Hepatocyte (in vitro differentiated cells): Measurements from ENCODE around the gene TESK2. TPM values are rescaled to one million over a fixed set of nuclear protein-coding genes. Genes with fewer than 3 reads are reported as not detected.
A peak's percentile ranks its signal among the peaks of the same experiment; 100 is the strongest.

Experiments used
- DNase-seq: peaks from one replicate; pipeline ENCODE4 v3.0.0-alpha.2; 2016; ENCODE audit warnings: low spot score
- H2AFZ ChIP-seq: fragments of 200-600 bp; sonication (generic); 2 replicates; pipeline ENCODE4 v1.6.0; 2016; ENCODE audit warnings: antibody characterized with exemption, mild to moderate bottlenecking
- H3K27ac ChIP-seq: fragments of 200-600 bp; sonication (generic); 2 replicates; pipeline ENCODE4 v1.5.1; 2016; ENCODE audit warnings: mild to moderate bottlenecking
- H3K27me3 ChIP-seq: fragments of 200-600 bp; sonication (generic); 2 replicates; pipeline ENCODE4 v1.6.1; 2016
- H3K36me3 ChIP-seq: fragments of 200-600 bp; sonication (generic); replicated peaks from 2 replicates; pipeline ENCODE4 v1.5.1; 2016; ENCODE audit warnings: low read depth; ENCODE audit not compliant: insufficient read depth
- H3K4me1 ChIP-seq: fragments of 200-600 bp; sonication (generic); 2 replicates; pipeline ENCODE4 v1.5.1; 2016; ENCODE audit warnings: mild to moderate bottlenecking, moderate library complexity; ENCODE audit not compliant: insufficient read depth
- H3K4me2 ChIP-seq: fragments of 200-600 bp; sonication (generic); 2 replicates; pipeline ENCODE4 v1.6.0; 2016
- H3K4me3 ChIP-seq: fragments of 200-600 bp; sonication (generic); 2 replicates; pipeline ENCODE4 v1.5.1; 2016; ENCODE audit warnings: mild to moderate bottlenecking
- H3K79me2 ChIP-seq: fragments of 200-600 bp; sonication (generic); 2 replicates; pipeline ENCODE4 v1.6.0; 2017; ENCODE audit warnings: mild to moderate bottlenecking
- H3K9me2 ChIP-seq: fragments of 200-600 bp; sonication (generic); replicated peaks from 2 replicates; pipeline ENCODE4 v1.6.0; 2017; ENCODE audit warnings: mild to moderate bottlenecking; ENCODE audit not compliant: insufficient read depth
- H3K9me3 ChIP-seq: fragments of 200-600 bp; sonication (generic); 2 replicates; pipeline ENCODE4 v1.5.1; 2016; ENCODE audit warnings: low read depth, mild to moderate bottlenecking
- H4K20me1 ChIP-seq: fragments of 200-600 bp; sonication (generic); 2 replicates; pipeline ENCODE4 v1.6.0; 2016; ENCODE audit warnings: mild to moderate bottlenecking; ENCODE audit not compliant: insufficient read depth, poor library complexity, severe bottlenecking
- EZH2 ChIP-seq: fragments of 200-600 bp; sonication (generic); IDR thresholded peaks from 2 replicates; pipeline ENCODE4 v1.6.1; 2016; ENCODE audit warnings: antibody characterized with exemption, mild to moderate bottlenecking, borderline replicate concordance
- EZH2phosphoT487 ChIP-seq: fragments of 200-600 bp; sonication (generic); IDR thresholded peaks from one replicate; pipeline ENCODE4 v1.6.1; 2018; ENCODE audit warnings: antibody characterized with exemption, mild to moderate bottlenecking, low read depth, moderate library complexity; ENCODE audit not compliant: unreplicated experiment, severe bottlenecking
- WGBS: methylation state at CpG from one replicate; pipeline ENCODE4 v1.1.6; 2016; ENCODE audit warnings: low lambda C conversion rate; ENCODE audit errors: missing lambda C conversion rate; 5-methylcytosine and 5-hydroxymethylcytosine counted together
- polyA plus RNA-seq: library from polyadenylated mRNA; unstranded; fragments of >200 nt; fragmentation: Nextera tagmentation; extraction: Ambion mirVana; gene quantifications from 2 replicates; pipeline ENCODE4 v1.2.1, GENCODE V29; 2016
- total RNA-seq: library from RNA; depleted of rRNA; stranded (reverse); fragments of >200 nt; gene quantifications from 2 replicates; pipeline ENCODE4 v1.2.3, GENCODE V29; 2014
- TF ChIP-seq, protein P1 (sequence below): fragments of 200-600 bp; sonication (generic); IDR thresholded peaks from 2 replicates; pipeline ENCODE4 v1.5.1; 2016; ENCODE audit warnings: antibody characterized with exemption, mild to moderate bottlenecking; ENCODE audit not compliant: poor library complexity

Gene TESK2
- total and polyA plus RNA-seq, 2 experiments from 2014 or later = 6.2 to 8.6 TPM

DNA sequence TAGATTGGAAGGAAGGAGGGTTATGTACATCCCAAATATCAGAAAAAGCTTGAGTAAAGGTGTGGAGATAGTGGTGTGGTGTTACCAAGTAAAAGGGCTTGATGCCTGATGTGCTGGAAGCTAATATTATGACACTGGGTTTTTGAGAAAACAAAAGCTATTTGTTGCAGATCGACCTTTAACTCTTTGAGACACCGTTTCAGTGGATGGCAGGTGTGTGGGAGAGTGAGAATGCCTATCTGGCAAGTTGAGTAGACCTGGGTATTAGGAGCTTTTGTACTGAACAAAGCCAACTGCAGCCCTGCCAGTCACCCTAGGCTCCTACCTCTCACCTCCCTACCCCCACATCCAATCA is 10.5 kb upstream of the TESK2 start:
- Histone ChIP-seq H3K36me3 (no peaks in the 10 kb centered on the region), H3K9me2 (no peaks in the 10 kb centered on the region), H3K9me3 (no peaks in the 10 kb centered on the region), H3K27me3 (no peaks in the 10 kb centered on the region), H4K20me1 (no peaks in the 10 kb centered on the region), H3K79me2 (peaks cover 3% of the 10 kb centered on the region), H3K4me3 (no peak overlapping the region), H2AFZ (no peak overlapping the region), H3K4me2 (peak overlapping the region; percentile 74), H3K27ac (no peak overlapping the region), H3K4me1 (peaks cover 4% of the 10 kb centered on the region)
- 65% methylated on average over 2 of the region's 2 CpGs for WGBS
- TF ChIP-seq EZH2phosphoT487 (no peak), EZH2 (no peak)
- TF ChIP-seq, protein P1, sequence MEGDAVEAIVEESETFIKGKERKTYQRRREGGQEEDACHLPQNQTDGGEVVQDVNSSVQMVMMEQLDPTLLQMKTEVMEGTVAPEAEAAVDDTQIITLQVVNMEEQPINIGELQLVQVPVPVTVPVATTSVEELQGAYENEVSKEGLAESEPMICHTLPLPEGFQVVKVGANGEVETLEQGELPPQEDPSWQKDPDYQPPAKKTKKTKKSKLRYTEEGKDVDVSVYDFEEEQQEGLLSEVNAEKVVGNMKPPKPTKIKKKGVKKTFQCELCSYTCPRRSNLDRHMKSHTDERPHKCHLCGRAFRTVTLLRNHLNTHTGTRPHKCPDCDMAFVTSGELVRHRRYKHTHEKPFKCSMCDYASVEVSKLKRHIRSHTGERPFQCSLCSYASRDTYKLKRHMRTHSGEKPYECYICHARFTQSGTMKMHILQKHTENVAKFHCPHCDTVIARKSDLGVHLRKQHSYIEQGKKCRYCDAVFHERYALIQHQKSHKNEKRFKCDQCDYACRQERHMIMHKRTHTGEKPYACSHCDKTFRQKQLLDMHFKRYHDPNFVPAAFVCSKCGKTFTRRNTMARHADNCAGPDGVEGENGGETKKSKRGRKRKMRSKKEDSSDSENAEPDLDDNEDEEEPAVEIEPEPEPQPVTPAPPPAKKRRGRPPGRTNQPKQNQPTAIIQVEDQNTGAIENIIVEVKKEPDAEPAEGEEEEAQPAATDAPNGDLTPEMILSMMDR = no peak
- no peak for DNase-seq

DNA sequence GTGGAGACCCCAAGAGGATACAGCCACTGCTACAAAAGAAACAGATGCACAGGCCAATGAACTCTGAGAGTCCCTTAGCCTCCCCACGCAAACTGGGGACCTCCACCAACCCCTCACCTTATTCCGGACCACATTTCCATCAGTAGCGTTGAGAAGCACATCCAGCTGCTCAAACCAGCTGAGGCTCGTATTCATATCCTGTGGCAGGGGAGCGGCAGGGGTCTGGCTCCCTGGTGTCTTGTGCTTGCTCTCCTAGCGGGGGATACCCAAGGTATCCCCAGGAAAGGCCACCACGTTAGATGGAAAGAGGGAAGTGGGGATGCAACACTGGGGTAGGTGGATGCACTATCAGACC is 8.4 kb upstream of the TESK2 start:
- H3K27ac ChIP-seq = no peak overlapping the region
- H3K9me2 ChIP-seq = no peaks in the 10 kb centered on the region
- H3K4me1 ChIP-seq = peaks cover 4% of the 10 kb centered on the region
- DNase-seq = no peak
- no peaks in the 10 kb centered on the region for H4K20me1 ChIP-seq
- peak overlapping the region; percentile 40 for H3K4me3 ChIP-seq
- H2AFZ ChIP-seq = peak overlapping the region; percentile 57
- no peaks in the 10 kb centered on the region for H3K9me3 ChIP-seq
- 9% methylated on average over 7 of the region's 7 CpGs for WGBS
- H3K4me2 ChIP-seq = peak overlapping the region; percentile 83
- H3K79me2 ChIP-seq = peaks cover 3% of the 10 kb centered on the region
- TF ChIP-seq EZH2 (no peak), EZH2phosphoT487 (no peak)
- TF ChIP-seq, protein P1 = no peak
- no peaks in the 10 kb centered on the region for H3K27me3 ChIP-seq
- no peaks in the 10 kb centered on the region for H3K36me3 ChIP-seq

DNA sequence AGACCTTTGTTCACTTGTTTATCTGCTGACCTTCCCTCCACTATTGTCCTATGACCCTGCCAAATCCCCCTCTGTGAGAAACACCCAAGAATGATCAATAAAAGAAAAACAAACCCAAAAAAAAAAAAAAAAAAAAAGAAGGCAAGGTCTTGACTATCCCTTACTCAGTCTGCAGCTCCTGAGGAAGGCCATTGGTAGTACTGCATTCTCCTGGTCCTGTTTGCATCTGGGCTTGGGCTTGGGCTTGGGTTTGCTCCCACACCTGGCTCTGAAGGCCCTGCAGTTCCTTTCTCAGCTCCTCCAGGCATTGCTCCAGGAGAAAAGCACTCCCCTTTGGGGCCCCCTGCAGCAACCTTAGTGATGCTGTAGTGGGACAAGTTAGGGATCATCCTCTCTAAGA is 7.3 kb upstream of the TESK2 start:
- Histone ChIP-seq H3K4me1 (peaks cover 4% of the 10 kb centered on the region), H3K9me3 (no peaks in the 10 kb centered on the region), H4K20me1 (no peaks in the 10 kb centered on the region), H3K27ac (no peak overlapping the region), H3K36me3 (no peaks in the 10 kb centered on the region), H3K9me2 (no peaks in the 10 kb centered on the region), H3K27me3 (no peaks in the 10 kb centered on the region), H3K79me2 (peaks cover 3% of the 10 kb centered on the region), H2AFZ (no peak overlapping the region), H3K4me3 (no peak overlapping the region), H3K4me2 (no peak overlapping the region)
- no peak for DNase-seq
- no peak for TF ChIP-seq EZH2phosphoT487
- TF ChIP-seq, protein P1 = no peak
- no peak for TF ChIP-seq EZH2

DNA sequence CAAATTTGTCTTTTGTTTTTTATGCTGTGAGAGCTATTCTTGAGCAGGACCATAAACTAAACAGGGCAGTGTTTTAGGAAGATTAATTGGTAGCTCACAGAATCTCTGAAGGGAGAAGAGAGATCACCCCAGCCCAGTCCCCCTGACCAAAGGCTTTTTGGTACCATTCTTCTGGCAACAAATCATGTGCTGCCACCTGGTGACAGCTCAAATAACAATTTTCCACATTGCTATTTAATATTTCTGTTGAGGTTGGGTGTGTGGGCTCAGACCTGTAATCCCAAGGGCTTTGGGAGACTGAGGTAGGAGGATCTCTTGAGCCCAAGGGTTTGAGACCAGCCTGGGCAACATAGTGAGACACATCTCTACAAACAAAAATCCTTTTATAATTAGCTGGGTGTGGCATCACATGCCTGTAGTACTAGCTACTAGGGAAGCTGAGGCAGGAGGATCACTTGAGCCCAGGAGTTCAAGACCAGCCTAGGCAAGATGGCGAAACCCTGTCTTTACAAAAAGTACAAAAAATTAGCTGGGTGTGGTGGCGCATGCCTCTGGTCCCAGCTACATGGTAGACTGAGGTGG is 2.2 kb upstream of the TESK2 start:
- 83% methylated on average over 2 of the region's 2 CpGs for WGBS
- peak; percentile 66 for DNase-seq

More for the DNA sequence above, 2.2 kb upstream of the TESK2 start:
- no peaks in the 10 kb centered on the region for H3K36me3 ChIP-seq
- no peak for TF ChIP-seq EZH2phosphoT487
- TF ChIP-seq, protein P1 = peak; percentile 69
- no peak overlapping the region for H3K4me3 ChIP-seq
- H3K4me1 ChIP-seq = peaks cover 6% of the 10 kb centered on the region
- H2AFZ ChIP-seq = no peak overlapping the region
- H4K20me1 ChIP-seq = no peaks in the 10 kb centered on the region
- peaks cover 16% of the 10 kb centered on the region for H3K79me2 ChIP-seq
- no peaks in the 10 kb centered on the region for H3K27me3 ChIP-seq
- H3K27ac ChIP-seq = no peak overlapping the region
- no peaks in the 10 kb centered on the region for H3K9me3 ChIP-seq
- no peak overlapping the region for H3K4me2 ChIP-seq
- no peaks in the 10 kb centered on the region for H3K9me2 ChIP-seq
